HG03025 (cell line): ENCODE data around the gene HTATSF1.
A peak's percentile ranks its signal among the peaks of the same experiment; 100 is the strongest.

Experiments used
- ATAC-seq: cut with Tn5 transposase; IDR thresholded peaks from one replicate; pipeline ENCODE4 v1.9.1; 2021; ENCODE audit warnings: mild to moderate bottlenecking, moderate library complexity; ENCODE audit not compliant: unreplicated experiment, low FRiP score

The HTATSF1 gene

GRCh38 chrX:136495043-136495442 lies 2.3 kb upstream of the HTATSF1 start:
- no peak for ATAC-seq

DNA sequence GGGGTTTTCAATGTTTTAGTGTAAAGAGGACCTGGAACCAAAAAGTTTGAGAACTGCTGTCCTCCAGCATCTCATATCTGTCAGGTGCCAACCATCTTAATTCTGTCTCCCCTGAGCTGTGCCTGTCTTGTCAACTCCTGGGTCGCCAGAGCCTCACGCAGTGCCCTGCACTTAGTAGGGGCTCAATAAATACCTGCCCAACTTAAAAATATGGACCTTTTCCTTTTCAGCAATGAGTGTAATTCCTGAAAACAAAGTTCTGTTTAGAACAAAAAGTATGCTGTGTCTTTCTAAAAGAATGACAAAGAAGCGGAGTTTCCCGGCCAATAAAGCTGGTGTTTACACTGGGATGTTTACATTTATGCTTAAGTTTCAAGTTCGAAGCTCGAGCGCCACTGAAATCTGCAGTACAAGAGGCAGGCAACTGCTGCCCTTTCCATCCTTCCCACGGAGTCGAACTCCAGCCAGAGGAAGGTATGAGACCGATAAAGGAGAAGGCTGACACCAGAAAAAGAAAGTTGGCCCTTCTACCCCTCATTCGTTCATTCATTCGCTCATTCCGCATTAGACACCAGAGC lies 1.1 kb upstream of the HTATSF1 start:
- ATAC-seq: peak; percentile 3

GRCh38 chrX:136496764-136497555 lies 432 bp upstream of the HTATSF1 start:
- ATAC-seq: peak; percentile 70

DNA sequence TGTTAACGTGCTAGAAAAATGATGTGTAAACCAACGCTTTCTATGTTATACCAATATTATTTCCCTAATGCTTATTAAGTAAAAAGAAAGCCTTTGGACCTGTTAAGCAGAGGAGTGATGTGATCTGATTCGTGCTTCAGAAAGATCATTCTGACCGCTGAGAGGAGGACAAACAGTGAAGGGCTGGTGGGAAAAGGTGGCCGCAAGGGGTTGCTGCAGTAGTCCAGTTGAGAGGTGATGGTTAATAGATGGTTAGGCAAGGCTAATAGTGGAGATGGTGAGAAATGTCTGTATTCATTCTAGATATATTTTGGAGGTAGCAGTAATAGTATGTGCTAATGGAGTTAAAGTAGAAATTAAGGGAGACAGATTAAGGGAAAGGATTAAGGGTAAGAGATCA lies 21.7 kb downstream of the HTATSF1 start:
- no peak for ATAC-seq

- no peak for ATAC-seq
These were observed 26.4 kb downstream of the HTATSF1 start for GRCh38 chrX:136523770-136524169.

- no peak for ATAC-seq
These were observed 28.6 kb downstream of the HTATSF1 start for GRCh38 chrX:136525738-136526606.

GRCh38 chrX:136528645-136529315 lies 31.4 kb downstream of the HTATSF1 start:
- no peak for ATAC-seq

DNA sequence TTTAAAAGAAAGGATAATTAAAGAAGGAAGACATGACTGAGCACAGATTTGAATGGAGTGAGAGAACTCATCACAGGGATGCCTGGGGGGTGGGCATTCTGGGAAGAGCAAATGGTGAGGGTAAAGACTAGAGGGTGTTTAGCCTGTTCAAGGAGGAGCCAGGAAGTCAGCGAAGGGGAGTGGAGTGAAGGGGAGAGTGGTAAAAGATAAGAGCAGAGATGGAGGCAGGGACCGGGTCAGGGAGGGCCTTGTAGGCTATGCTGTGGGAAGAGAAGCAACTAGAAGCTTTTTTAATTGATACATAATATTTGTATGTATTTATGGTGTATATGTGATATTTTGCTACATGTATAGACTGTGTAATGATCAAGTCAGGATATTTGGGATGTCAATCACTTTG lies 32.4 kb downstream of the HTATSF1 start:
- ATAC-seq: no peak

DNA sequence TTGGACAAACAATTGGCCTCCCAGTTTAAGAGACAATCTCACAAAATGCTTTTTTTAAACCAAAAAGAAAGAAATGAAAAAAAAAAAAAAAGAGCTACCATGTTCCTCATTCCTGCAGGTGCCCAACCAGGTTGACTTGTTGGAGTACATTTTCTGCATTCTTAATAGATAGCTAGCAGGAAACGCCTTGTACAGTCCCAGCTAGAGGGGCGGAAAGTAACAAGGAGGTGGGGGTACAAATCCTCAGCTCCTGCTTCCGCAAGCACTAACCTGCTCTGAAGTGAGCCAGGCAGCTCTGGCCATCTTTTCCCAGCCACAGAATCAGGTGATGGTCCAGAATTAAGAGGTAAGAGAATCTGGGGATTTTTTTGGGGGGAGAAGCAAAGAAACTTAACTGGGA lies 34.6 kb downstream of the HTATSF1 start, which contains the start of gene VGLL1:
Gene VGLL1, plus strand, starts transcription at position 265 of the 400 bp plus-strand sequence. CDS start 3,806 bp downstream, outside the sequence.
- ATAC-seq: no peak

DNA sequence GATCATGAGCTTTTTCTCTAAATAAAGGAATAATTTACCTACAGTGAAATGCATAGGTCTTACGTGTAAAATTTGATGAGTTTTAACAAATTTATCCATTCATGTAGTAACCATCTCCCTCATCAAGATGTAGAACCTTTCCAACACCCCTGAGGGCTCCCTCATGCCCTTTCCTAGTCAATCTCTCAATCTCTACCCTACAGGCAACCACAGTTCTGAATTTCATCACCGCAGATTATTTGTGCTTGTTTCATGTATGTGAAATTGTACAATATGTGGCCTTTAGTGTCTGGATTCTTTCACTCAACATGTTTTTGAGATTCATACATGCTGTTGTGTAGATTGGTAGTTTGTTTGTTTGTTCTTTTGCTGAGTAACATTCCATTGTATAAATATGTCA lies 36.7 kb downstream of the HTATSF1 start:
- ATAC-seq: no peak

GRCh38 chrX:136538811-136539210 lies 41.4 kb downstream of the HTATSF1 start:
- no peak for ATAC-seq

DNA sequence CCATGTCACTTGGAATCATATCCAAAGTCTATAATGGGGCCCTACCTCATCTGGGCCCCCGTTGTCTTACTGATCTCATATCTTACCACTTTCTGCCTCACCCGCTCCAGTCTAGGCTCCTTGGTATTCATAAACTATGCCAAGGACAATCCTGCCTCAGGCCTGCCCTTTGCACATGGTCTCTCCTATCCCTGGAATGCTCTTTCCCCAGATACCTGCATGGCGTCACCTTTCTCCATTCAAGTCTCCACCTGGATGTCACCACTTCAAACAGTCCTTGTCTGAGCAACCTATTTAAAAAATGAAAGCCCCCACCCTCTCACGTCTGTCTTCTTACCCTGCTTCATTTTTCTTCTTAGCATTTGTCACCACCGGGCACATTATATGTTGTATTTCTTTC lies 42.8 kb downstream of the HTATSF1 start:
- no peak for ATAC-seq

GRCh38 chrX:136541294-136541693 lies 43.9 kb downstream of the HTATSF1 start:
- ATAC-seq: no peak

- no peak for ATAC-seq
These were observed 44.9 kb downstream of the HTATSF1 start for GRCh38 chrX:136542281-136542680.

- no peak for ATAC-seq
These were observed 49.0 kb downstream of the HTATSF1 start for GRCh38 chrX:136546371-136546781.

- ATAC-seq: no peak
These were observed 51.8 kb downstream of the HTATSF1 start for GRCh38 chrX:136549226-136549625.

- ATAC-seq: no peak
These were observed 54.0 kb downstream of the HTATSF1 start for GRCh38 chrX:136551410-136551809.

DNA sequence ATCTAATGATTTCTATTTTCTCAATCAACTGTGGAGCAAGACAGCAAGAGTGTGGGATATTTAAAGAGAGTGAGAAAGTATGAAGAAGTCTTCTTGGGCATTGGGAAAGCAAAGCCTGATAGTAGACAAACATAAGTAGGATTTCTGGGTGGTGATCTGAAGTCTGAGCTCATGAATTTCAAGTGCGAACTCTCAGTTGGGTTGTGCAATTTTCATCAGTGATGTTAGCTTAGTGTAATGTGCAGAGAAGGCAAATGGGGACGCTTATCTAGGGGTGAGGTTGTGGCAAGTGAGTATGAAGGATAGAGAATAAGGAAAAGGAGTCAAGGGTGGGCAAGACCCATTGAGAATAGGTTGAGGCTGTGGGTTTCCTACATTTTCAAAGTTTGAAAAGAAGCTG lies 58.3 kb downstream of the HTATSF1 start:
- no peak for ATAC-seq
